Activated CD4-positive, CD25-positive, alpha-beta regulatory T cell treated with anti-CD3 and anti-CD28 coated beads, Interleukin-2, amount 50 U/mL, for 16 hours (primary cell): ENCODE data around the gene PUS10.
A peak's percentile ranks its signal among the peaks of the same experiment; 100 is the strongest.
"Not testable (repeated sequence)": the region's sequence is repeated elsewhere in the genome, so short reads cannot be mapped to it uniquely, and the experiment has no call there.

Experiments used
- DNase-seq: peaks from one replicate; pipeline ENCODE4 v3.0.0-alpha.2; 2020; ENCODE audit warnings: low read depth, low spot score

The PUS10 gene

GRCh38 chr2:60932954-60933353 is 85.1 kb downstream of the PUS10 start:
- no peak for DNase-seq

- DNase-seq: not testable (repeated sequence)
Measured at GRCh38 chr2:60932061-60932460, 86.0 kb downstream of the PUS10 start.

- no peak for DNase-seq
Measured at GRCh38 chr2:60926741-60927552, 91.1 kb downstream of the PUS10 start.

GRCh38 chr2:60925994-60926740 is 91.9 kb downstream of the PUS10 start:
- DNase-seq: no peak

- no peak for DNase-seq
Measured at GRCh38 chr2:60907329-60907728, 110.7 kb downstream of the PUS10 start.

GRCh38 chr2:60906395-60906794 is 111.7 kb downstream of the PUS10 start:
- DNase-seq: no peak

GRCh38 chr2:60905867-60906266 is 112.2 kb downstream of the PUS10 start:
- DNase-seq: not testable (repeated sequence)

- not testable (repeated sequence) for DNase-seq
Measured at GRCh38 chr2:60901296-60901695, 116.8 kb downstream of the PUS10 start.

- no peak for DNase-seq
Measured at GRCh38 chr2:60899892-60900249, 118.2 kb downstream of the PUS10 start.

- peak; percentile 6 for DNase-seq
Measured at GRCh38 chr2:60899230-60899891, 118.7 kb downstream of the PUS10 start.

GRCh38 chr2:60898567-60898966 is 119.5 kb downstream of the PUS10 start:
- DNase-seq: no peak
